ENCODE results near the gene SV2C.

DNA sequence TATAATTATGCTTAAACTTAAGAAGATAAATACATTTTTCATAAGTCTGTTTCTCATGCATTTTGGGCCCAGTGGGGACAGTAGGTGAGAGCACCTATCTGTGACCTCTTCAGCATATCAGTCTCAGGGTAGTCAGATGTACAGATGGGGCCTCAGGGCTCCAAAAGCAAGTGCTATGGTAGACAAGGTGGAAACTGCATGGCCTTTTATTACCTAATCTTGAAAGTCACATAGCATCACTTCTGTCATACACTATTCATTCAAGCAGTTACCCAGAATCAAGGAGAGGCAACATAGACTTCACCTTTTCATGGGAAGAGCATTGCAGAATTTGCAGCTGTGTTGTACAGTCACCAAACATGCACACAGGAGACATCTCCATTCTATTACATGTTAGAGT lies 94.8 kb downstream of the SV2C start:
- TF ChIP-seq, protein P1, sequence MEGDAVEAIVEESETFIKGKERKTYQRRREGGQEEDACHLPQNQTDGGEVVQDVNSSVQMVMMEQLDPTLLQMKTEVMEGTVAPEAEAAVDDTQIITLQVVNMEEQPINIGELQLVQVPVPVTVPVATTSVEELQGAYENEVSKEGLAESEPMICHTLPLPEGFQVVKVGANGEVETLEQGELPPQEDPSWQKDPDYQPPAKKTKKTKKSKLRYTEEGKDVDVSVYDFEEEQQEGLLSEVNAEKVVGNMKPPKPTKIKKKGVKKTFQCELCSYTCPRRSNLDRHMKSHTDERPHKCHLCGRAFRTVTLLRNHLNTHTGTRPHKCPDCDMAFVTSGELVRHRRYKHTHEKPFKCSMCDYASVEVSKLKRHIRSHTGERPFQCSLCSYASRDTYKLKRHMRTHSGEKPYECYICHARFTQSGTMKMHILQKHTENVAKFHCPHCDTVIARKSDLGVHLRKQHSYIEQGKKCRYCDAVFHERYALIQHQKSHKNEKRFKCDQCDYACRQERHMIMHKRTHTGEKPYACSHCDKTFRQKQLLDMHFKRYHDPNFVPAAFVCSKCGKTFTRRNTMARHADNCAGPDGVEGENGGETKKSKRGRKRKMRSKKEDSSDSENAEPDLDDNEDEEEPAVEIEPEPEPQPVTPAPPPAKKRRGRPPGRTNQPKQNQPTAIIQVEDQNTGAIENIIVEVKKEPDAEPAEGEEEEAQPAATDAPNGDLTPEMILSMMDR (conservative IDR thresholded peaks at IDR 0.05; ENCODE audit: low read length), result no peak
- TF ChIP-seq EZH2phosphoT487 (IDR thresholded peaks at IDR 0.05; ENCODE audit: borderline replicate concordance), result no peak

All from Loucy (cell line).